D341Med (cell line): ENCODE results near the gene GDPGP1.
"Not testable (repeated sequence)": the region's sequence is repeated elsewhere in the genome, so short reads cannot be mapped to it uniquely, and the experiment has no call there.

ENCODE experiments used
- DNase-seq: peaks from one replicate; pipeline ENCODE4 v3.0.0; 2012; ENCODE audit warnings: low spot score

The GDPGP1 gene

DNA sequence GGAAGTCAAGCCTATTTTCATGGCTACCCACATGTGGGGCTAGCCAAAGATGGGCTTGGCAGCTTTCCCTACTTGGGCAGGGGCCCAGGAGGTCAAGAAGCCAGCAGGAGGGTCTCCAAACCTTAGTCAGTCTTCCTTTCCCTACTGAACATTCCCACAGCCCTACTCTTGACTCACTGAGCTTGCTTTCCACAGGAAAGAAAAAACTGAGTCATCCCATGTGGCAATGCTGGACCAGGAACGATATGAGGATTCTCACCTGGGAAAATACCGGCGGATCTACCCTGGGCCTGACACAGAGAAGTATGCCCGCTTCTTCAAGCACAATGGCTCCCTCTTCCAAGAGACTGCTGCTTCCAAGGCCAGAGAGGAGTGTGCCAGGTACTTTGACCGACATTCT, 27.8 kb downstream of the GDPGP1 start:
- no peak for DNase-seq

DNA sequence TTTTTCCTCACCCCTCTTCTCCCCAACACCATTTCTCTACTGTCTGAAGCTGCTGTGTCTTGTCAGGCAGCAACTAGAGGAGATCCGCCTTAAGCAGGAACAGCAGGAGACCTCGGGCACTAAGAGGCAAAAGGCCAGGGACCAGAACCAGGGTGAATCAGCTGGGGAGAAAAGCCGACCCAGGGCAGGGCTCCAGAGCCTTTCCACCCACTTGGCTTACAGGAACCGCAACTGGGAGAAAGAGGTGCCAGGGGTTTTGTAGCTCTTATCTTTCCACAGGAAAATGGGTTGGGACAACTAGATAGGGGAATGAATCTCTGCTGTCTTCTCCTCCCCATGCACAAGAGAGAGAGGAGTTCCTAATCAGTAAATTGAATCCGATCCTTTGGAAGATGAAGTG, 28.4 kb downstream of the GDPGP1 start:
- DNase-seq, result no peak

DNA sequence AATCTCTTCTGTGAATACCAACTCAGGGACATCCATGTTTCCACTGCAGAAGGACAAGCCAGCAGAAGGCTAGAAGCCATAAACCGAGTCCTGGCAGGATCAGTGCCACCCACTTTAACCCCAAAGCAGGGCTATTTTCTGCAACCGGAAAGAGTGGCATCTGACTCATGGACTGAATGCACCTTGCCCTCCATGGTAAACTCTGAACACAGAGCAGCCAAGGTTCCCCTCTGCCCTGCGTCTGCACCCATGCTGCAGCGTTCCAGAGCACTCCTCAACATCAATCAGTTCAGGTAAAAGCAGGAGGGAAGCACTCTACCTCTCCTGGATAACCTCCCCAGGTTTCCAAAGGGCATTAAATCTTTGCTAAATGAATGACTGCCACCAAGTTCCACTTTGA, 30.7 kb downstream of the GDPGP1 start:
- no peak for DNase-seq

DNA sequence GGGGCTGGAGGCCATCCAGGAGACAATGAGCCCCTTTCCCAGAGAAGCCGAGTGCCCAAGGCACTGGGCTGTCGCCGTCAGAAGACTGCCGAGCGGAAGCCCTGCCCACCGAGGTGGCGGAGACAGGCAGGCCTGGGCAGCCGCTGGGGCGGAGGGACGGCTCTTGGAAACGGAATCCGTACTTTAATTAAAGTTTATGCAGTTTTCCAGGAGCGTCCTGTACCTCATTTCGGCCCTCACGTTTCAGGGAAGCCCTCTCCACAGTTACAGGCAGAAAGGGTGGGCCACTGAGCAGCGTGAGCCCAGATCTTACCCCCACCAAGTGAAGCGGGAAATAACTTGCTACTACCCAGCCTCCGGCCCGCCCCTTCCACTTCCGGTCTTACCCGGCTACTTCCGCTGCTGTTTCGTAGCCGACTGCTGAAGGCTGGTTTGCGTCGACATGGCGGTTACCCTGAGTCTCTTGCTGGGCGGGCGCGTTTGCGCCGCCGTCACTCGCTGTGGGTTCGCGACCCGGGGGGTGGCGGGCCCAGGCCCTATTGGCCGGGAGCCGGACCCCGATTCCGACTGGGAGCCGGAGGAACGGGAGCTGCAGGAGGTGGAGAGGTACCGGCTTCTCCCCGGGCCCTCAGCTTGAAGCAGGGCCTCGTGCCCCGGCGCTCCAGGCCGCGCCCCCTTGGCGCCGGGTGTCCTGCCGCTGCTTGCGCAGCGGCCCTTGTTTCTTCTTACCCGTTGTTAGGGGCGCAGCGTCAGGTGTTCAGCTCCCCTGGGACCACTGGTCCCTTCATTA, 31.5 kb downstream of the GDPGP1 start, which contains the start of gene NGRN:
TSS of gene NGRN (plus strand) at position 402 of the 790 bp plus-strand sequence. CDS start at position 443, 41 bp downstream.
- peak; percentile 90 for DNase-seq

DNA sequence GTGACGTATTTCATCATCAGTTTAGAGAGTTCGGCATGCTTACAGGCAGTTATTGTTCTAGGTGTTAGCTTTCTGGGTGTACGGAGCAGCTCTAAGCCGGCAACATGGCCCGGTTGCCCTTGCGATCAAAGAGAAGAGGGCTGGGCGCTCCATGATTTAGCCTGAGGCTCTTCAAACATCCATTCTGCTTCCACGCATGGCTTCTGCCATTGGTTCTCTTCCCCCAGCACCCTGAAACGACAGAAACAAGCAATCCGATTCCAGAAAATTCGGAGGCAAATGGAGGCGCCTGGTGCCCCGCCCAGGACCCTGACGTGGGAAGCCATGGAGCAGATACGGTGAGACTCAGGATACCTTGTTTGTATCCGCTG, 32.0 kb downstream of the GDPGP1 start:
- peak; percentile 55 for DNase-seq

DNA sequence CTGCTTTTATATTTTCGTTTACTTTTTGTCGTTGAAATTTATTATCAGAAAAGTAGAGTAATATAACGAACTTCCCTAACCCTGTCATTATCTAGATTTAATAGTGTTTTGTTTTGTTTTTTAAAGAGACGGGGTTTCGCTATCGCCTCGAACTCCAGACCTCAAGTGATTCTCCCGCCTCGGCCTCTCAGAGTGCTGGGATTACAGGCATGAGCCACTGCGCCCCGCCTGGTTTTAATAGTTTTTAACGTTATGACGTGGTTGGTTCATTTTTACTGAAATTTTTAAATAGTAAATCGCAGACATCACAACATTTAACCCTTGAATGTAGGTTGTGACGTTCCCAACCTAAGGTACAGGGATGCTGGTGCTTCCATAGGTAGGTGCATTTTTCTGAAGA, 32.5 kb downstream of the GDPGP1 start:
- no peak for DNase-seq

DNA sequence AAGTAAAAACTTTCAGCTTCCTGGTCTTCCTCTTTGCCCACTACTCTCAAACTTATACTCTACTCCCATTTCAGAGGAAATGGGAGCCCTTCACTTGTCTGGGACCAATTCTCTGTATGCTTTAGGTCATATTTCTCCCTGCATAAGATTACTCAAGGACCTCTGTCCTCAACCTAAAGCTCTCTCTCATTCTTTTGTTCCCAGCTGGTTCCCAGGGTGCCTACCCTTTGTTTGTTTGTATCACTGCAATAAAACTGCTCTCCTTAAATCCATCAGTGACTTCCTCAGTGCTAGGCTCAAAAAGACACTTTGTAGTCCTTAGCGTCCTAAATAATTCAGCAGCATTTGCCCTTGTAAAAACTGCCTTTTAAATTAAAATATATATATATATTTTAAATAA, 34.4 kb downstream of the GDPGP1 start:
- DNase-seq, result no peak

DNA sequence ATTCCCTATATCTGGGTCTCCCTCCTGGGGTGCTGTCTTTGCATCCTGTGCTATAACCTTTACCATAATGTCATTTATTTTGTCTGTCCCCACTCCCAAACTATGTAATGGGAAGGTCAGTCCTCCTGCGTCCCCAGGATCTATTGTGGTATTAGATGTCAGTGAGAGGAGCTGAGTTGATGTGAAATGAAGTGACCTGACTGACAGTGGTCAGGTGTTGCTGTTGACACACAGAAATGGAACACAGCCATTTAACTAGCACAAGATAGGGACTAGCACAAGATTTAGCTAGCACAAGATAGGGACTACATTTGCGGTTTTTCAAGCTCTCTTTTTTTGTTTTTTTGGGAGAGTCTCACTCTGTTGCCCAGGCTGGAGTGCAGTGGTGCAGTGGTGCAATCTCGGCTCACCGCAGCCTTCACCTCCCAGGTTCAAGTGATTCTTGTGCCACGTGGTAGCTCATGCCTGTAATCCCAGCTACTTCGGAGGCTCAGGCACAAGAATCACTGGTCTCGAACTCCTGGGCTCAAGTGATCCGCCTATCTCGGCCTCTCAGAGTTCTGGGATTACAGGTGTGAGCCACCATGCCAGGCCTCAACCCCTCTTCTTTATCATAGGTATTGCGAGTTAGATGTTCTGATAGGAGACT, 36.6 kb downstream of the GDPGP1 start:
- no peak for DNase-seq

DNA sequence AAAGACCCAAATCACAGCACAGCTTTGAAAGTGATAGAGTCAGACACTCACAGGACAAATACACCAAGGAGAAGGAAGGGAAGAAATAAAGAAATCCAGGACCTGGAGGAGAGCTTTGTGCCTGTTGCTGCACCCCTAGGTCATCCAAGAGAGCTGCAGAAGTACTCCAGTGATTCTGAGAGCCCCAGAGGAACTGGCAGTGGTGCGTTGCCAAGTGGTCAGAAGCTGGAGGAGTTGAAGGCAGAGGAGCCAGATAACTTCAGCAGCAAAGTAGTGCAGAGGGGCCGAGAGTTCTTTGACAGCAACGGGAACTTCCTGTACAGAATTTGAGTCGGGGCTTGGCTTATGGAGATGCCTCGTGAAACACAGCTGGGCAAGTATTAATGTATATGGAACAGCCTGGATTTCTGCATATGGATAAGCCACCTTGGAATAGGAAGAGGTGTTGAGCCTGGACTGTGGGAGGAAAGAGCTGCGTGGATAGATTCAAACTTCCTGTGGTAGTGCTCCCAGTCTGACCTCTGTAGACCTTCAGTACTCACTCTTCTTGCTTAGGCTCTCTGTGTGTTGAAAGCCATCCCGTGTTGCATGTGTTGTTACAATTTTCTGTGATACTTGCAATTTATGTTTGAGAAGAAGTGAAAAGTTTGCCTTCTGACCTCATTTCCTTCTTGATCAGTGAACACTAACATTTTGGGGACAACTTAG, 37.6 kb downstream of the GDPGP1 start:
- no peak for DNase-seq

DNA sequence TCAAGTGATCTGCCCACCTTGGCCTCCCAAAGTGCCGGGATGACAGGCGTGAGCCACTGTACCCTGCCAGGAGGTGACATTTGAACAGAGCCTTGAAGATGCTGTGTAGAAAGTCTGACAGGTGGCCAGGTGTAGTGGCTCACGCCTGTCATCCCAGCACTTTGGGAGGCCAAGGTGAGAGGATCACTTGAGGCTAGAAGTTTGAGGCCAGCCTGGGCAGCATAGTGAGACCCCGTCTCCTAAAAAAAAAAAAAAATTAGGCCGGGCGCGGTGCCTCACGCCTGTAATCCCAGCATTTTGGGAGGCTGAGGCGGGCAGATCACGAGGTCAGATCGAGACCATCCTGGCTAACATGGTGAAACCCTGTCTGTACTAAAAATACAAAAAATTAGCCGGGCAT, 44.5 kb downstream of the GDPGP1 start:
- not testable (repeated sequence) for DNase-seq

DNA sequence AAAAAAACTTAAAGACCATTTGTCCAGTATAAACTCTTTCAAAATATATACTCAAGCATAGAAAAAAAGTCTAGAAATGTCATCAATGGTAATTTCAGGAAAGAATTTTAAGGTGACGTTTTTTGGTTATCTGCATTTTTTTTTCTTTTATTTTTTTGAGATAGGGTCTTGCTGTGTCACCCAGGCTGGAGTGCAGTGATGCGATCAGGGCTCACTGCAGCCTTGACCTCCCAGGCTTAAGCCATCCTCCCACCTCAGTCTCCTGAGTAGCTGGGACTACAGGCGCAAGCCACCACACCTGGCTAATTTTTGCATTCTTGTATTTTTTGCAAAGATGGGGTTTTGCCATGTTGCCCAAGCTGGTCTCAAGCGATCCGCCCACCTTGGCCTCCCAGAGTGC, 46.7 kb downstream of the GDPGP1 start:
- not testable (repeated sequence) for DNase-seq

DNA sequence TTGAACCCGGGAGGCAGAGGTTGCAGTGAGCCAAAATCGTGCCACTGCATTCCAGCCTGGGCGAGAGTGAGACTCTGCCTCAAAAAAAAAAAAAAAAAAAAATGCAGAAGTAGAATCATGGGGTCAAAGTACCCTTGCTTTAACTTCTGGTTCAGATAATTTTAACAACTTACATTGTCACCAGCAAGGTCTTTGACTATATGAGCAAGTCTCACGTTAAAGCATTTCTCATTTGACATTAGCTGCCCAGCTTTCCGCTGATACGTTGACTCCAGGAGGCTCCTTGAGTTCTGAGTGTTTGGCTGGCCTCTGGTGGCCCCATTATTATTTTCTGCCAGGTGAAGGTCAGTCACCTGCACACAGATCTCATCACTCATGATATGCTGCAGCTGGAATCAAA, 47.6 kb downstream of the GDPGP1 start:
- DNase-seq, result not testable (repeated sequence)

DNA sequence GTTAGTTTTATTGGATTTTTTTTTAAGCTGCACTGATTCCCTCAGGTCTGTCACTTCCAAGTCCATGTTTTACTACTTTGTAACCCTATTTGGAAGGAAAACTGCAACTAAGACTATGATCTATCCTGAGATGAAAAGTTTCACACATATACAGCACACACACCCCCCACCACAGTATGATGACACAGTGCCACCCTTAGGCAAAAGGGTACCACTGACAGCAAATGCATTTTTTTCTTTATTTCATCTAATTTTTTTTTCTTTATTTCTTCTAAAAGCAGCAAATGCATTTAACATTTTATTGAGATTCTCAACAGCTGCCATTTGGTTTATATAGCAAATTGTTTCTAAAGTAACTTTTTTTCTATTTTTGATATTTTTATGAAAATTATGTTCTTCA, 52.7 kb downstream of the GDPGP1 start:
- DNase-seq, result peak; percentile 57

DNA sequence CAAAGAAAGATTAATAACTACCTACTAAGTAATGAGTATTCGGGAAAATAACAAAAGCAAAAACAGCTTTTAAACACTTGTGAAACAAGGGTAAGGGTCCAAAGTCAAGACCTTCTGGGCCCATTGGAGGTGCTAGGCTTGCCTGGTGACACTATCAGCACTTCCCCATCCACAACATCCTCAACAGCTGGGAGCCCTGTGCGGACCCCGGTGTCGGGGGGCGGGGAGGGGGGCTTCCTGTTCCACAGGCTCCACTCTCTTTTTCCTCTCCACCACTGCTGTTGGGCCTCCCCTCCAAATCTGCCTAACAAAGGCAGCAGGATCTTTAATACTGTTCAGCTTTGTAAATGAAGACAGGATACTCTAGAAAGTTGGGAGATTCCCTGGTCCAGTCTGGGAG, 53.1 kb downstream of the GDPGP1 start:
- no peak for DNase-seq

DNA sequence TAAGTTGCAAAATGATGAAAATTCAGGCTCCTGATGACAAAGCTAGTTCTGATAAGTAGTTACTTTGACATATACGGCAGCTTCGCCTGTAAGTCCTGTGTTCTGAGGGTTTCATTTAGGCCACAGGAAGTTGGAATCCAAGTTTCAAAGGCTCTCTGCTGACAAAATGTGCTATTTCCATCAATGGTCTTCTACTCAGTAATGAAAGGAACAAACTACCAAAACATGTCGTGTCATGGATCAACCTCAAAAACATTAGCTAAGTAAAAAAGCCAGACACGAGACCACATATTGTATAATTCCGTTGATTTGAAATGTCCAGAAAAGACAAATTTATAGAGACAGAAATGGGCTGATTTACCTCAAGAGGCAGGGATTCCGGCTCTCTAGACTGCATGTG, 53.9 kb downstream of the GDPGP1 start:
- no peak for DNase-seq

DNA sequence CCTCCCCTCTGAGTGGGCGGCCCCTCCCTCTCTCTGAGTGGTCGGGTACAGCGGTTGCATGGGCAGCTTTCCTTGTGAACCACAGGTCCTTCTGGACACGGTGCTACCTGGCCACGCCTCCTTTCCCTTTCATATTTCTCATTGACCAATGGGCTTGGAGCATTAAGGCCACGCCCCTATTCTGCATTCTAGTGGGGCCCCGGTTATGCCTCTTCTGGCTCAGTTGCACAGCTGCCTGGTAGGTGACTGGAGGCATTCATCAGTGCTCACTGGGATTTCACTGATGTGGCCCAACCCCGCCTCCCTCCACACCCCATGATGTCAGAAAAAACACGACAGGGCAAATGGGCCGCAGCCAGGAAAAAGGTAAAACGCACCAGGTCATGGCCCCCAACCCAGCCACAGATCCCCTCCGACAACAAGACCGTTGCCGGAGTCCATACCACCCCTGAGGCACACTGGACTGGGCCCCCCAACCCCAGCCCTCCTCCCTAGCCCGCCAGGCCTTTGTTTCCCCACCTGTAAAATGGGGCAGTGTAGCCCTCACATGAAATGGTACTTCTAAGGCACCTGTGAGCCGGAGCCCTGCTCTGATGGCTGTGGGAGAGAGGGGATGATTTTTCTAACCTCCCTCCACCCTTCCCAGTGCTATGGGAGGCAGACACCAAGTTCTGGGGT, 57.8 kb downstream of the GDPGP1 start:
- peak; percentile 39 for DNase-seq

DNA sequence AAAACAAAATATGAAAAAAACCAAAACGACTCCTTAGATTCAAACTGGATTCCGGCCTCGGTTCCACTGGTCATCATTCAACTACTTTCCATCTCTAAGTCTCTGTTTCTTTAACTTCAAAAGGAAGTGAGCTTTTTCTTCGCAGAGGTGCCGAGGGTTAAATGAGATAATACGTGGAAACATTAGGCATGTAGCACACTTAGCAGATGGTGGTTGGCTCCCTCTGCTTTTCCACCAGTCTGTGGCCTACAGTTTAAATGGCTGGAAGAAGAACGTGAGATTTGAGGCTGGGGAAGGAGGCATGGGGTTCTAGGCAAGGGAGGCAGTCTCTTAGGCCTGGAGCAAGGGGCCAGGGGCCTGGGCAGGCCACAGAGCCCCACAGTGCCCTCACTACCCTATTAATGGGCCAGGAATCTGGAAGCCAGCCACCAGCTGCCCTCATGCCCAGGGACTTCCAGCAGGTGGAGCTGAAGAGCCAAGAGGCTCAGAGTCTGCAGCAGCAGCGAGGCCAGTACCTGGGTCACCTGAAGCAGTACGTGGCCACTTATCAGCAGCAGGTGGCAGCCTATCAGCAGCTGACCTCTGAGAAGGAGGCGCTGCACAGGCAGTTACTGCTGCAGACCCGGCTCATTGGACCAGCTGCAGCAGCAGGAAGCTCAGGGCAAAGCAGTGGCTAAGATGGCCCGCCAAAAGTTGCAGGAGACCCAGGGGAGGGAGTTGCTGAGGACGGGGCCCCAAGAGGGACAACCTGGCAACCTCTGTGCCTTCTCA, 59.2 kb downstream of the GDPGP1 start:
- peak; percentile 67 for DNase-seq

DNA sequence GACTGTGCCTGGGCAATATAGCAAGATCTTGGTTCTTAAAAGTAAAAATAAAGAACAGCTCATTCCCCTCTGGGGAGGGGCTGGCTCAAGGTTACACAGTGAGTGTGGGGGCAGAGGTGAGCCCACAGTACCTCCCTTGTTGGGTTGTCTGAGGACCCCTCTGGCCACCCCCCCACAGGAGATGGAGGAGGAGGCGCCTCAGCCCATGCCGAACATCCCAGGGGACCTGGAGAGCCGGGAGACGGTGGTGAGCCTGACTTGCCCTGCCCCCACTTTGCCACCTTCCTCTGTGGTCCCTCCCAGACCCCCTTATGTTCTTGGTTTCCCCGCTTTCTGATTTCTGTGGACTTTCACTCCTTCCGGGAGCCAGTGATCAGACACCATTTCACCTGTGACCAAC, 60.1 kb downstream of the GDPGP1 start:
- no peak for DNase-seq

DNA sequence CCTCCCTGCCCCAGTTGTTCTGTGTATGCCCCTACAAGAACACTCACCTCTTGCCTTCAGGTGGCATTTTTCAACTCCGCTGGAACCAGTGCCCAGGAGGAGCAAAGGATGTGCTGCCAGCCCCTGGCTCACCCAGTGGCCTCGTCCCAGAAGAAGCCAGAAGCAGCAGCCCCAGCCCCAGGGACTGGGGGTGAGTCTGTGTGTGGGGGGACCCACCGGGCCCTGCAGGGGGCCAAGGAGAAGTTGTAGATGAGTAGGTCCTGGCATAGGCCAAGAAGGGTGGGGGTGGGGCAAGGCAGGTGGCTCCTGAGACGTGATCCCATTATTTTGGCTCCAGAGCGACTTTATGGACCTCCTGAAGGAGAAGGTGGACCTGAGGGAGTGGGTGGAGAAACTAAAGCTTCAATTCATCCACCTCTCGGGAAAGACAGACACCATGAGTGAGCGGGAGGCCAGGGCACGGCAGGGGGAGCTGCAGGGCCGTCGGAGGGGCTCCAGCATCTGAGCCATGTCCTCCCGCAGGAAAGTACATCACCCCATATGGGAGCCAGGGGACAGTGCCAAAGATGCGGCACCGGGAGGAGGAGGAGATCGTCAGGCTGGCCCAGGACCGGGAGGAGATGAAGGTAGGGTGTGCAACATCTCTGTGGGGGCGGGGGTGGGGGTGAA, 60.7 kb downstream of the GDPGP1 start:
- DNase-seq, result no peak

DNA sequence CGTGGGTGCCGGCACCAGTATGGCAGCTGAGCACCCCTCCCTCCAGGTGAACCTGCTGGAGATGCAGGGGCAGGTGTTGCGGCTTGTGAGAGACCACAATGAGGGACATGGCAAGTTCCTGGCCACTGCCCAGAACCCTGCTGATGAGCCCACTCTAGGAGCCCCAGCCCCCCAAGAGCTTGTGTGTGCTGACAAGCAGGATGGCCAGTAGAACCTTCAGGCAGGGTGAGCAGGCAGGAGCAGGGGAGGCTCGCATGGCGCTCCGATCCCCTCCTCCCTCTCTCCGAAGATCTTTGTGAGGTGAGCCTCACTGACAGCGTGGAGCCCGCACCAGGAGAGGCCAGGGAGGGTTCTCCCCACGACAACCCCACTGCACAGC, 61.2 kb downstream of the GDPGP1 start:
- DNase-seq, result no peak
